Middle frontal gyrus (tissue), 1 donor: ENCODE results near the gene VAC14.

ENCODE experiments used
- DNase-seq: peaks from one replicate; pipeline ENCODE4 v3.0.0-alpha.2; 2015; ENCODE audit warnings: low spot score; ENCODE audit errors: extremely low spot score

VAC14 gene

GRCh38 chr16:70725024-70725911 lies 75.7 kb downstream of the VAC14 start:
- no peak for DNase-seq

GRCh38 chr16:70724146-70725023 lies 76.6 kb downstream of the VAC14 start:
- no peak for DNase-seq

- no peak for DNase-seq
Measured at GRCh38 chr16:70723740-70724145, 77.2 kb downstream of the VAC14 start.

- no peak for DNase-seq
Measured at GRCh38 chr16:70721202-70721963, 79.6 kb downstream of the VAC14 start.

- no peak for DNase-seq
Measured at GRCh38 chr16:70720425-70721201, 80.3 kb downstream of the VAC14 start.

- no peak for DNase-seq
Measured at GRCh38 chr16:70717065-70717464, 83.9 kb downstream of the VAC14 start.

GRCh38 chr16:70715860-70716357 lies 85.0 kb downstream of the VAC14 start:
- no peak for DNase-seq

- no peak for DNase-seq
Measured at GRCh38 chr16:70715055-70715858, 85.7 kb downstream of the VAC14 start.

- no peak for DNase-seq
Measured at GRCh38 chr16:70714581-70715054, 86.3 kb downstream of the VAC14 start.

GRCh38 chr16:70713824-70714223 lies 87.1 kb downstream of the VAC14 start:
- DNase-seq = no peak

- DNase-seq = no peak
Measured at GRCh38 chr16:70713342-70713741, 87.6 kb downstream of the VAC14 start.

GRCh38 chr16:70712942-70713341 lies 88.0 kb downstream of the VAC14 start:
- DNase-seq = no peak

- no peak for DNase-seq
Measured at GRCh38 chr16:70712359-70712758, 88.6 kb downstream of the VAC14 start.

- DNase-seq = no peak
Measured at GRCh38 chr16:70711211-70712031, 89.5 kb downstream of the VAC14 start.

- DNase-seq = no peak
Measured at GRCh38 chr16:70710422-70711210, 90.3 kb downstream of the VAC14 start.

- DNase-seq = no peak
Measured at GRCh38 chr16:70709942-70710341, 91.0 kb downstream of the VAC14 start.

GRCh38 chr16:70709457-70709856 lies 91.5 kb downstream of the VAC14 start:
- no peak for DNase-seq
